Bone marrow (tissue), 2 donors: Measurements from ENCODE around the gene ZNF560.
"Not testable (repeated sequence)": the region's sequence is repeated elsewhere in the genome, so short reads cannot be mapped to it uniquely, and the experiment has no call there.

ENCODE experiments used
- DNase-seq, 2 donors: peaks; one replicate each; lab custom pipeline; 2025; lab: John Stamatoyannopoulos, UW

Gene ZNF560

DNA sequence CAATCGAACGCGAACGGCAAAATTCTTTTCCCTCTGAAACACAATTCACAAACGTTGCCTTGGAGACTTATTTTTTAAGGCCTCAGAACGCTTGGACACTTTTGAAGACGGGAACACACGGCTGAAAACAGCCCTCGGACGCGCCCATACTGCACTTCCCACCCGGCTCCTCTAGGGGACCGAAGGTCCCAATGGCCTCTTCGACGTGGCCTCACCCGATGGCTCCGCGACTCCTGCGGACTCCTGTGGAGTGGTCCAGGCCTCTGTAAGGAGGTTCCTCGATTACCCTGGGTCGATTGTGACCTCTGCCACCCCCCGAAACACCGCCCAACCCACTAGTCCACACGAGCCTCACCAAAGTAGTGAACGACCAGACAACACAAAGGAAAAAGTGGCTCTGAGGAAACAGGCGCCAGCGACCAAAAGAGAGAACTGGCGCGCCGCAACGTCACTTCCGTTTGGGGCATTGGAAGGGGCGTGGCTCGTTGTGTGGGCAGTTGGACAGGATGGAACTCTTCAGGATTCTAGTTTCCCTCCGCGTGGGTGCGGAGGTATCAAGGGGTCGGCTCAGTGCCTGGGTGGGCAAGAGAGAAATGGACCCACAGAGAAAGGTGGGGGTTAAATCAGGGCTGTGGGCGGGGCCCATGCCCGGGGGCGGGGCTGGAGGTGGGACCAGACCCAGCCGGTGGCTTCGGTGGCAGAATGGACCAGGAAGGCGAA lies at the start of gene ZNF560:
TSS of gene ZNF560 (minus strand) at position 434 of the 720 bp plus-strand sequence. CDS start 23,303 bp downstream, outside the sequence.
- no peak for DNase-seq

GRCh38 chr19:9547870-9548269 lies 49.5 kb upstream of the ZNF560 start:
- DNase-seq: no peak

- DNase-seq: not testable (repeated sequence)
Measured at GRCh38 chr19:9541281-9541680, 42.9 kb upstream of the ZNF560 start.

DNA sequence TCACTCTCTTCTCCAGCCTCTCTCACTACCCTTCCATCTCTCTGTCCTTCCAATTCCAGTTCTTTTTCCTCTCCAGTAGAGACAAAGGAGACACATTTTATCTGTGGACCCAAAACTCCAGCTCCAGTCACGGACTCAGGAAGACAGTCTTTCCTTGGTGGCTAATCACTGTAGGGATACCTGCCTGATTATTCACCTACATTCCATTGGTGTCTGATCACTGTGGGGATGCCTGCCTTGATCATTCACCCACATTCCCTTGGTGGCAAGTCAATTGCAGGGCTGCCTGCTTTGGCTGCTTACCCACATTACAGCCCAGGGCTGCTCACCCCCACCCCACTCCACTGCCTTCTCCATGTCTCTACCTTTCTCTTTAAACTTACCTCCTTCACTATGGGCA lies 41.5 kb upstream of the ZNF560 start:
- not testable (repeated sequence) for DNase-seq

GRCh38 chr19:9539201-9539600 lies 40.8 kb upstream of the ZNF560 start:
- DNase-seq: not testable (repeated sequence)

DNA sequence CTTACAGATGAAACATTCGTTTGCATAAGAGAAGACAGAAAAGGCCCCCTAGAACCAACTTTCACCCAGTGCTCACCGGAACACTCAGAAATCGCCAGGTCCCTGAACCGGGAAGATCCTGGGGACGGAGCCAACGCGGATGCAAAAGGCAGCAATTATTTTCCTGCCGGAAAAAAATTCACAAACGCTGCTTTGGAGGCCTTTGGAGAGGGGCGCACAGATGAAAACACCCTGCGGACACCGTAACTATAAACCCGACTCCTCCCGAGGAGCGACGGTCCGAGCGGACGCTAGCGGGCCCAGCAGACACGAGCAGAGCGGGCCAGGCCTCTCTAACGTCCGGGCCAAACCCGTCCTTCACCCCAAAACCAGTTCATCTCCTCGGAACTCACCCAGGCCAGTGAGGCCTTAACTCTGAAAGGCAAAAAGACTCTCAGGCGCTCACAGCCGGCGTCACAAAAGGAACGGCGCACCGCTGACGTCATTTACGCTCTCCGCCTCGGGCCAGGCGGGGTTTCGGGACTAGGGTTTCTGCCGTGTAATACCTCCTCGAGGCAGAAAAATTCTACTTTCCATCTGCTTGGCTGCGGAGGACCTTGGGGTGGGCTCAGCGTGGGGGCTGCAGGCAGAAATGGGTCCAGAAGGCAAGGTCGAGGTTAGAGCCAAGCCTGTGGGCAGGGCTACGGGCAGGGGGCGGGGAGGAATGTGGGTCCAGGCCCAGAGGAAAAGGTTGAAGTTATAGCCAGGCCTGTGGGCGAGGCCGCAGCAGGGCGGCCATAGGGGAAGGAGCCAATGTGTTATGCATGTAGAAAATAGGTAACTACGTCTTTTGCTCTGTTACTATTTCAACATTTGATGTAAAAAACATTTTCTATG lies 40.0 kb upstream of the ZNF560 start, which contains the start of gene ZNF426:
TSS of gene ZNF426 (minus strand) at position 463 of the 876 bp plus-strand sequence. CDS start 2,413 bp downstream, outside the sequence.
- peak; percentile 60 to 73 for DNase-seq

DNA sequence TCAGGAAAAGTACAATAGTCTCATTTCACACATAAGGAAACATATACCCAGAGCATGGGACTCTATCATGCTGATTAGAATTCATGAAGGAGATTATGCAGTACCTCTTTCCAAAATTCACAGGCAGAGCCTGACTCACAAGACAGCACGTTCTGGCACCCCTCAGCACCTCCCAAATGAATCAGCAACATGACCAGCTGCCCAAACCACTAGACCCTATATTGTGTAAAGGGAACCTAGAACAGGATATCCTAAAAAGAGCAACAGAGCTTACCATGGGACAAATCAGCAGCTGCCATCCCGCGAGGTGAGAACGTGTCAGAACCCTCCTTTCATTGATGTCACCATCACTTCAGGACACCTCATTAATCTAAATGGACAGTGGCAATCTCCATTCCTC lies 37.5 kb upstream of the ZNF560 start:
- no peak for DNase-seq

- DNase-seq: no peak
Measured at GRCh38 chr19:9531933-9532332, 33.5 kb upstream of the ZNF560 start.

GRCh38 chr19:9528757-9529336 lies 30.4 kb upstream of the ZNF560 start:
- DNase-seq: no peak

GRCh38 chr19:9523885-9524474 lies 25.6 kb upstream of the ZNF560 start:
- DNase-seq: no peak

GRCh38 chr19:9507285-9507684 lies 8.9 kb upstream of the ZNF560 start:
- DNase-seq: no peak

GRCh38 chr19:9500796-9501195 lies 2.4 kb upstream of the ZNF560 start:
- no peak for DNase-seq

- DNase-seq: no peak
Measured at GRCh38 chr19:9494096-9494495, 4.3 kb downstream of the ZNF560 start.

GRCh38 chr19:9487016-9487415 lies 11.4 kb downstream of the ZNF560 start:
- DNase-seq: no peak

DNA sequence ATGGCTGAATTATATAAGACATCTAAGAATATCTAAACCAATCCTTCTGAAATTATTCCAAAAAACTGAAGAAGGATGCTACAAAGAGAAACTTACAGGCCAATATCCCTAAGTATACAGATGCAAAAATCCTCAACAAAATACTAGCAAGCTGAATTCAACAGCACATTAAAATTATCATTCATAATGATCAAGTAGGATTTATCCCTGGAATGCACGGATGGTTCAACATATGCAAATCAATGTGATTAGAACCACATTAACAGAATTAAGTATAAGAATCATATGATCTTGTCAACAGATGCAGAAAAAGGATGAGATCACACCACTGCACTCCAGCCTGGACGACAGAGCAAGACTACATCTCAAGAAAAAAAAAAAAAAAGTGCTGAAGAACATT lies 13.3 kb downstream of the ZNF560 start:
- DNase-seq: no peak

- no peak for DNase-seq
Measured at GRCh38 chr19:9474975-9475374, 23.4 kb downstream of the ZNF560 start.

DNA sequence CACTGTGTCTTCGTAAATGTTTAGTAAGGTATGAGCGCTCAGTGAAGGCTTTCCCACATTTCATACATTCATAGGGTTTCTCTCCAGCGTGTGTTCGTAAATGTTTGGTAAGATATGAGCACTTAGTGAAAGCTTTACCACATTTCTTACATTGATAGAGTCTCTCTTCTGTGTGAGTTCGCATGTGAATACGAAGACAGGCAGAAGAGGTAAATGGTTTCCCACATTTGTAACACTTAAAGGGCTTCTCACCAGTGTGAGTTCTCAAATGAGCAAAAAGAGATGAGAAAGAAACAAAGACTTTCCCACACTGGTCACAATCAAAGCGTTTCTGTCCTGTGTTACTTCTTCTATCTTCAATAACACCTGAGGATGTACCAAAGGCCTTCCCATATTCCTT lies 31.3 kb downstream of the ZNF560 start:
- no peak for DNase-seq

DNA sequence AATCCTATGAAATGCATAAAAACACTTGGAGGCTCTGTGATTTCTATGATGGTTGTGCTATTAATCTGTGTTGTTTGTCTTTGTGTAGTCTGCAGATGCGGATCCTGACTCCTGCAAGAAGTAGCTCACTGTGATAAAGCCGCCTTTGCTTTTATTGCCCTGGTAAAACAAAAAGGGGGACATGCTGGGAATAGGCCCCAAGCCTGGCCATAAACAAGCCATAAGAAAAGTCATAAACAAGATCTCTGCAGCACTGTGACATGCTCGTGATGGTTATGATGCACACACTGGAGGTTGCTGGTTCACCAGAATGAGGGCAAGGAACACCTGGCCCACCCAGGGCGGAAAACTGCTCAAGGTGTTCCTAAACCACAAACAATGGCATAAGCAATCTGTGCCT lies 36.5 kb downstream of the ZNF560 start:
- no peak for DNase-seq

- DNase-seq: no peak
Measured at GRCh38 chr19:9456018-9456689, 42.3 kb downstream of the ZNF560 start.

- DNase-seq: no peak
Measured at GRCh38 chr19:9453953-9454352, 44.5 kb downstream of the ZNF560 start.

DNA sequence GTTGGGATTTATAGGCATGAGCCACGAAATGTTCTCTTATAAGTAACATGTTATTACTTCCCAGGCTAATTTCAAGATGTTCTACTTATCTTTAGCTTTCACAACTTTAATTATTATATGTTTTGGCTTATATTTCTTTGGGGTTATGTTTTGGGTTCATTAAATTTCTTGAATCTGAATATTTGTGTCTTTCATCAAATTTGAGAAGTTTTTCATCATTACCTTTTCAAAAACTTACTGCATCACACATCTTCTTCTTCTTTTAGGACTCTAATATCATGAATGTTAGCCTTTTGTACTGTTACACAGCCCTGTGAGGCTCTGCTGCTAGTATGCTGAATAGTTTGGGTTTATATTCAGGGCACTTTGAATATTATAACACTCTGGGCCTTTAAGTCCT lies 53.4 kb downstream of the ZNF560 start:
- no peak for DNase-seq

DNA sequence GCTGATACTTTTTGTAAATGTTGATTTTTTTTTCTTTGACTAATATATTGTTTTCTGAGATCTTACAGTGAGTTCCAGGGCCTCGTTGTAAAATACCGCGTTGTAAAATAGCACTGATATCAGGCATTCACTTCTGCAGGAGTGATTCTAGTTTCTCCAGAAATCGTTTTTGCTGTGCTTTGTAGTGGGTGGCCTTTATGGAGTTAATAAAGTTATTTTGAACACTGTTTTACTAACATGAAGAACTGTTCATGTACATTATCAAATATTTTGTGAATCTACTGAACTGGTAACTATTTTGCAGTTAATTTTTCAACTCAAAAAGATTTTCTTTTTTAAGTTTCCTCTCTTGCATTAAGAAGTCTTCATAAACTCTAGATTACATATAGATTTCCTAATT lies 62.1 kb downstream of the ZNF560 start:
- no peak for DNase-seq
